Osteocyte (in vitro differentiated cells): ENCODE results near the gene MAPK13. TPM values are rescaled to one million over a fixed set of nuclear protein-coding genes. Genes with fewer than 3 reads are reported as not detected.

ENCODE experiments used
- DNase-seq: peaks from one replicate; pipeline ENCODE4 v3.0.0; 2021; ENCODE audit warnings: mixed read lengths; ENCODE audit not compliant: unreplicated experiment; ENCODE audit errors: extremely low spot score
- H3K27ac Mint-ChIP-seq: one replicate; pipeline ENCODE4 v1.8.0; 2021; ENCODE audit warnings: mild to moderate bottlenecking, mixed read lengths; ENCODE audit not compliant: unreplicated experiment
- H3K27me3 Mint-ChIP-seq: one replicate; pipeline ENCODE4 v1.8.0; 2021; ENCODE audit warnings: mixed read lengths; ENCODE audit not compliant: unreplicated experiment
- H3K36me3 Mint-ChIP-seq: one replicate; pipeline ENCODE4 v1.8.0; 2021; ENCODE audit warnings: mixed read lengths; ENCODE audit not compliant: unreplicated experiment
- H3K4me1 Mint-ChIP-seq: one replicate; pipeline ENCODE4 v1.8.0; 2021; ENCODE audit warnings: mixed read lengths; ENCODE audit not compliant: unreplicated experiment
- H3K4me3 Mint-ChIP-seq: one replicate; pipeline ENCODE4 v1.8.0; 2021; ENCODE audit warnings: mild to moderate bottlenecking, moderate library complexity, mixed read lengths; ENCODE audit not compliant: unreplicated experiment
- H3K9me3 Mint-ChIP-seq: one replicate; pipeline ENCODE4 v1.8.0; 2021; ENCODE audit warnings: mixed read lengths; ENCODE audit not compliant: unreplicated experiment
- total RNA-seq: library from RNA; stranded (reverse); gene quantifications from 2 replicates; pipeline ENCODE4 v1.2.1, GENCODE V29; 2021
- TF ChIP-seq, protein P1 (sequence below): fragments of 200-600 bp; sonication (generic); IDR thresholded peaks from 2 replicates; pipeline ENCODE4 v1.5.0; 2021; ENCODE audit warnings: antibody characterized with exemption, mild to moderate bottlenecking, moderate library complexity

MAPK13 gene
- total RNA-seq, 1 donor from 2014 or later = 1.5 TPM

- H3K27me3 Mint-ChIP-seq = no peaks in the 10 kb centered on the region
Measured at GRCh38 chr6:36113703-36114102, 16.6 kb upstream of the MAPK13 start.

DNA sequence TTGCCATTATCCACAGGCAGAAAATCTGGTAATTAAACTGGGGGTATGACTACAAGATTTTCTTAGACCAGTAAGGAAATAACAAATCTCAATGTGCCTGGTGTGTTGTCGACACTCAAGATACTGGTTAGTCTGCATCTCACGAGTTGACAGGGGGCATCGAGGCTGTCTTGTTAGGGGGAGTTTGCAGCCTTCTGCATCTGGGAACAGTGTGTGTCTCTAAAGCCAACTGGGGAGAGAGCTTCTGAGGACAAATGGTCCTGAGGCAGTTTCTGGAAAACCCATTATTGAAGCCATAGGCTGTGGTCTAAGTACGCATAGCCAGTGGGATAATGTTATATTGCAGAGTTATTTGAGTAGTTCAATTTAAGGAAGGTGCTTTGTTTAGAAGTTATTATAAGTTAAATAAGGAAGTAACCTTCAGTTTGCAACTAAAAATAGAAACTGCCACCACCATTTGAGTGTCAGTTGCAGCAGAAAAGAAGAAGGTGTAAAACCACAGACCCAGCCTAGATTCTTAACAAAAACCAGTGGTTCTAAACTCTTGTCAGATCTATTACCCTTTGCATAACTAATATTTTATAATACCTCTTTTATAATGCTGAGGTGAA lies 15.4 kb upstream of the MAPK13 start:
- no peak overlapping the region for H3K4me3 Mint-ChIP-seq
- DNase-seq = no peak
- peaks cover 25% of the 10 kb centered on the region for H3K36me3 Mint-ChIP-seq
- TF ChIP-seq, protein P1, sequence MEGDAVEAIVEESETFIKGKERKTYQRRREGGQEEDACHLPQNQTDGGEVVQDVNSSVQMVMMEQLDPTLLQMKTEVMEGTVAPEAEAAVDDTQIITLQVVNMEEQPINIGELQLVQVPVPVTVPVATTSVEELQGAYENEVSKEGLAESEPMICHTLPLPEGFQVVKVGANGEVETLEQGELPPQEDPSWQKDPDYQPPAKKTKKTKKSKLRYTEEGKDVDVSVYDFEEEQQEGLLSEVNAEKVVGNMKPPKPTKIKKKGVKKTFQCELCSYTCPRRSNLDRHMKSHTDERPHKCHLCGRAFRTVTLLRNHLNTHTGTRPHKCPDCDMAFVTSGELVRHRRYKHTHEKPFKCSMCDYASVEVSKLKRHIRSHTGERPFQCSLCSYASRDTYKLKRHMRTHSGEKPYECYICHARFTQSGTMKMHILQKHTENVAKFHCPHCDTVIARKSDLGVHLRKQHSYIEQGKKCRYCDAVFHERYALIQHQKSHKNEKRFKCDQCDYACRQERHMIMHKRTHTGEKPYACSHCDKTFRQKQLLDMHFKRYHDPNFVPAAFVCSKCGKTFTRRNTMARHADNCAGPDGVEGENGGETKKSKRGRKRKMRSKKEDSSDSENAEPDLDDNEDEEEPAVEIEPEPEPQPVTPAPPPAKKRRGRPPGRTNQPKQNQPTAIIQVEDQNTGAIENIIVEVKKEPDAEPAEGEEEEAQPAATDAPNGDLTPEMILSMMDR = no peak
- no peaks in the 10 kb centered on the region for H3K27me3 Mint-ChIP-seq
- H3K9me3 Mint-ChIP-seq = no peaks in the 10 kb centered on the region
- H3K4me1 Mint-ChIP-seq = peaks cover 5% of the 10 kb centered on the region
- H3K27ac Mint-ChIP-seq = no peak overlapping the region

More at GRCh38 chr6:36113703-36114102, 16.6 kb upstream of the MAPK13 start:
- Mint-ChIP-seq H3K4me1 (peaks cover 5% of the 10 kb centered on the region), H3K9me3 (no peaks in the 10 kb centered on the region), H3K4me3 (no peak overlapping the region), H3K27ac (no peak overlapping the region), H3K36me3 (peaks cover 33% of the 10 kb centered on the region)
- TF ChIP-seq, protein P1 = no peak
- DNase-seq = no peak

DNA sequence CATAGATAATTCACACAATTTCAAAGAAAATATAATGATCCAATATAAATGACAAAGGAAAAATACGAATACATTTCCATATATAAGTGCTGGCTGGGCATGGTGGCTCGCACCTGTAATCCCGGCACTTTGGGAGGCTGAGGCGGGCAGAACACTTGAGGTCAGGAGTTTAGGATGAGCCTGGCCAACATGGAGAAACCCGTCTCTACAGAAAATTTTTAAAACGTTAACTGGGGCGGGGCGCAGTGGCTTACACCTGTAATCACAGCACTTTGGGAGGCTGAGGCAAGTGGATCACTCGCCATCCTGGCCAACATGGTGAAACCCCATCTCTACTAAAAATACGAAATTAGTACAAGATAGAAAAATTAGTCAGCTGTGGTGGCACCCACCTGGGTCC lies 14.9 kb upstream of the MAPK13 start:
- Mint-ChIP-seq H3K36me3 (peaks cover 20% of the 10 kb centered on the region), H3K27me3 (no peaks in the 10 kb centered on the region), H3K9me3 (no peaks in the 10 kb centered on the region), H3K4me3 (no peak overlapping the region), H3K4me1 (peaks cover 5% of the 10 kb centered on the region), H3K27ac (no peak overlapping the region)
- DNase-seq = no peak
- TF ChIP-seq, protein P1 = no peak

- no peaks in the 10 kb centered on the region for H3K27me3 Mint-ChIP-seq
Measured at GRCh38 chr6:36116066-36116864, 14.0 kb upstream of the MAPK13 start.

DNA sequence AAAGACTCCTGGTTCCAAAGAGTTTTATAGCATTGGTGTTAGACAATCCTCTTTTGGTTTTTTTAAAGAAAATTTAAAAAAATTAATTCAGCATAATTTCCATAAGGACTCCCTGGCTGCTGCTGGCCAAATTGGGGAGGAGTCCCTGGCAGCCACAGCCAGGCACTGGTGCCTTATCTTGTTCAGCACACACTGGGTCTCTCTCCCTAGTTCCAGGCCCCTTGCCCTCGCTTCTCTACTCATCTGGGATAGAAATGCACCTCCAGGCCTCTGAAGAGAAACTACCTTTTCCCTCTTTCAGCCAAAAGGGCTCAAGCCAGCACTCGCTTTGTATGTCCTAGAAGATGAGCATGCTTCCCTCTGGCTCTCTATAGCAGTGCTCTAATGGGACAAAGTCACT lies 13.4 kb upstream of the MAPK13 start:
- H3K4me3 Mint-ChIP-seq = no peak overlapping the region
- H3K9me3 Mint-ChIP-seq = no peaks in the 10 kb centered on the region
- no peaks in the 10 kb centered on the region for H3K27me3 Mint-ChIP-seq

More at GRCh38 chr6:36116066-36116864, 14.0 kb upstream of the MAPK13 start:
- Mint-ChIP-seq H3K4me1 (peaks cover 10% of the 10 kb centered on the region), H3K9me3 (no peaks in the 10 kb centered on the region), H3K4me3 (no peak overlapping the region), H3K27ac (no peak overlapping the region), H3K36me3 (peaks cover 18% of the 10 kb centered on the region)
- TF ChIP-seq, protein P1 = no peak
- no peak for DNase-seq

More for the DNA sequence above, 13.4 kb upstream of the MAPK13 start:
- Mint-ChIP-seq H3K36me3 (peaks cover 17% of the 10 kb centered on the region), H3K27ac (no peak overlapping the region), H3K4me1 (peaks cover 10% of the 10 kb centered on the region)
- DNase-seq = no peak
- TF ChIP-seq, protein P1 = no peak
